SU-DHL-6 (cell line): ENCODE results near the gene MMP17.

Experiments
- EZH2phosphoT487 ChIP-seq: fragments of 200-600 bp; sonication (generic), shearing (Covaris generic); conservative IDR thresholded peaks from 2 replicates; pipeline ENCODE4 v1.6.1; 2018; ENCODE audit warnings: mild to moderate bottlenecking, antibody characterized with exemption, low read length, moderate library complexity, mixed read lengths
- TF ChIP-seq, protein P1 (sequence below): fragments of 200-600 bp; sonication (generic); IDR thresholded peaks from one replicate; pipeline ENCODE4 v1.5.1; 2017; ENCODE audit warnings: antibody characterized with exemption, mild to moderate bottlenecking, low read length, moderate library complexity; ENCODE audit not compliant: insufficient read depth, poor library complexity, severe bottlenecking

GRCh38 chr12:131896811-131897270 lies 68.6 kb downstream of the MMP17 start:
- TF ChIP-seq, protein P1, sequence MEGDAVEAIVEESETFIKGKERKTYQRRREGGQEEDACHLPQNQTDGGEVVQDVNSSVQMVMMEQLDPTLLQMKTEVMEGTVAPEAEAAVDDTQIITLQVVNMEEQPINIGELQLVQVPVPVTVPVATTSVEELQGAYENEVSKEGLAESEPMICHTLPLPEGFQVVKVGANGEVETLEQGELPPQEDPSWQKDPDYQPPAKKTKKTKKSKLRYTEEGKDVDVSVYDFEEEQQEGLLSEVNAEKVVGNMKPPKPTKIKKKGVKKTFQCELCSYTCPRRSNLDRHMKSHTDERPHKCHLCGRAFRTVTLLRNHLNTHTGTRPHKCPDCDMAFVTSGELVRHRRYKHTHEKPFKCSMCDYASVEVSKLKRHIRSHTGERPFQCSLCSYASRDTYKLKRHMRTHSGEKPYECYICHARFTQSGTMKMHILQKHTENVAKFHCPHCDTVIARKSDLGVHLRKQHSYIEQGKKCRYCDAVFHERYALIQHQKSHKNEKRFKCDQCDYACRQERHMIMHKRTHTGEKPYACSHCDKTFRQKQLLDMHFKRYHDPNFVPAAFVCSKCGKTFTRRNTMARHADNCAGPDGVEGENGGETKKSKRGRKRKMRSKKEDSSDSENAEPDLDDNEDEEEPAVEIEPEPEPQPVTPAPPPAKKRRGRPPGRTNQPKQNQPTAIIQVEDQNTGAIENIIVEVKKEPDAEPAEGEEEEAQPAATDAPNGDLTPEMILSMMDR = no peak
- TF ChIP-seq EZH2phosphoT487 = no peak
